ENCODE measurements around the gene KRT82. TPM values are rescaled to one million over a fixed set of nuclear protein-coding genes. Genes with fewer than 3 reads are reported as not detected.
"Not testable (repeated sequence)": the region's sequence is repeated elsewhere in the genome, so short reads cannot be mapped to it uniquely, and the experiment has no call there.

Gene KRT82
- total RNA-seq, 2 experiments from 2014 or later: not detected

GRCh38 chr12:52417740-52418139, 11.6 kb upstream of the KRT82 start:
- no peak overlapping the region for H3K27ac Mint-ChIP-seq
- no peaks in the 10 kb centered on the region for H3K4me1 Mint-ChIP-seq (ENCODE audit: low read depth)
- H3K36me3 Mint-ChIP-seq (ENCODE audit: low read depth): no peaks in the 10 kb centered on the region
- CTCF ChIA-PET: no interaction called here
- H3K9me3 Mint-ChIP-seq (ENCODE audit: insufficient read depth): no peaks in the 10 kb centered on the region
- H3K4me3 Mint-ChIP-seq: no peak overlapping the region
- no peak for DNase-seq
- no peak for ATAC-seq
- POLR2A ChIA-PET: no interaction called here
- peaks cover 19% of the 10 kb centered on the region for H3K27me3 Mint-ChIP-seq (ENCODE audit: low read depth)

GRCh38 chr12:52416795-52417194, 10.7 kb upstream of the KRT82 start:
- CTCF ChIA-PET: no interaction called here
- H3K4me3 Mint-ChIP-seq: no peak overlapping the region
- peaks cover 14% of the 10 kb centered on the region for H3K27me3 Mint-ChIP-seq (ENCODE audit: low read depth)
- H3K9me3 Mint-ChIP-seq (ENCODE audit: insufficient read depth): no peaks in the 10 kb centered on the region
- H3K4me1 Mint-ChIP-seq (ENCODE audit: low read depth): no peaks in the 10 kb centered on the region
- ATAC-seq: no peak
- H3K27ac Mint-ChIP-seq: no peak overlapping the region
- POLR2A ChIA-PET: no interaction called here
- H3K36me3 Mint-ChIP-seq (ENCODE audit: low read depth): no peaks in the 10 kb centered on the region
- DNase-seq: no peak

GRCh38 chr12:52415870-52416750, 10.0 kb upstream of the KRT82 start:
- no peak for ATAC-seq
- no peaks in the 10 kb centered on the region for H3K9me3 Mint-ChIP-seq (ENCODE audit: insufficient read depth)
- H3K4me1 Mint-ChIP-seq (ENCODE audit: low read depth): no peaks in the 10 kb centered on the region
- ChIA-PET POLR2A (no interaction called here), CTCF (no interaction called here)
- H3K27me3 Mint-ChIP-seq (ENCODE audit: low read depth): peaks cover 15% of the 10 kb centered on the region
- H3K36me3 Mint-ChIP-seq (ENCODE audit: low read depth): no peaks in the 10 kb centered on the region
- no peak overlapping the region for H3K4me3 Mint-ChIP-seq
- no peak overlapping the region for H3K27ac Mint-ChIP-seq
- no peak for DNase-seq

- H3K4me3 Mint-ChIP-seq: no peak overlapping the region
- no peaks in the 10 kb centered on the region for H3K4me1 Mint-ChIP-seq (ENCODE audit: low read depth)
Measured at GRCh38 chr12:52414936-52415335, 8.8 kb upstream of the KRT82 start.

GRCh38 chr12:52413782-52414345, 7.7 kb upstream of the KRT82 start:
- ChIA-PET POLR2A (no interaction called here), CTCF (interaction anchor here (0.9 kb wide), 1 partner anchor 14 kb away, joined by 3 read pairs; no protein-coding TSS in a partner anchor)
- H3K4me3 Mint-ChIP-seq: no peak overlapping the region
- ATAC-seq: no peak
- no peaks in the 10 kb centered on the region for H3K36me3 Mint-ChIP-seq (ENCODE audit: low read depth)
- no peaks in the 10 kb centered on the region for H3K9me3 Mint-ChIP-seq (ENCODE audit: insufficient read depth)
- no peak for DNase-seq
- H3K27ac Mint-ChIP-seq: no peak overlapping the region
- no peaks in the 10 kb centered on the region for H3K4me1 Mint-ChIP-seq (ENCODE audit: low read depth)
- H3K27me3 Mint-ChIP-seq (ENCODE audit: low read depth): peaks cover 12% of the 10 kb centered on the region

More at GRCh38 chr12:52414936-52415335, 8.8 kb upstream of the KRT82 start:
- ATAC-seq (no peak), DNase-seq (no peak)
- Mint-ChIP-seq H3K36me3 (ENCODE audit: low read depth) (no peaks in the 10 kb centered on the region), H3K9me3 (ENCODE audit: insufficient read depth) (no peaks in the 10 kb centered on the region), H3K27ac (no peak overlapping the region), H3K27me3 (ENCODE audit: low read depth) (peaks cover 13% of the 10 kb centered on the region)
- ChIA-PET CTCF (no interaction called here), POLR2A (no interaction called here)

- H3K27me3 Mint-ChIP-seq (ENCODE audit: low read depth): peaks cover 15% of the 10 kb centered on the region
- DNase-seq (no peak), ATAC-seq (no peak)
- H3K4me1 Mint-ChIP-seq (ENCODE audit: low read depth): no peaks in the 10 kb centered on the region
- H3K9me3 Mint-ChIP-seq (ENCODE audit: insufficient read depth): no peaks in the 10 kb centered on the region
- H3K4me3 Mint-ChIP-seq: no peak overlapping the region
- H3K27ac Mint-ChIP-seq: no peak overlapping the region
- no peaks in the 10 kb centered on the region for H3K36me3 Mint-ChIP-seq (ENCODE audit: low read depth)
- ChIA-PET CTCF (no interaction called here), POLR2A (no interaction called here)
Measured at GRCh38 chr12:52413202-52413601, 7.1 kb upstream of the KRT82 start.

- no peaks in the 10 kb centered on the region for H3K4me1 Mint-ChIP-seq (ENCODE audit: low read depth)
- peaks cover 15% of the 10 kb centered on the region for H3K27me3 Mint-ChIP-seq (ENCODE audit: low read depth)
- no peak for ATAC-seq
- H3K9me3 Mint-ChIP-seq (ENCODE audit: insufficient read depth): no peaks in the 10 kb centered on the region
- CTCF ChIA-PET: no interaction called here
- no peaks in the 10 kb centered on the region for H3K36me3 Mint-ChIP-seq (ENCODE audit: low read depth)
- POLR2A ChIA-PET: no interaction called here
- DNase-seq: no peak
- no peak overlapping the region for H3K4me3 Mint-ChIP-seq
- no peak overlapping the region for H3K27ac Mint-ChIP-seq
Measured at GRCh38 chr12:52411815-52412214, 5.7 kb upstream of the KRT82 start.

DNA sequence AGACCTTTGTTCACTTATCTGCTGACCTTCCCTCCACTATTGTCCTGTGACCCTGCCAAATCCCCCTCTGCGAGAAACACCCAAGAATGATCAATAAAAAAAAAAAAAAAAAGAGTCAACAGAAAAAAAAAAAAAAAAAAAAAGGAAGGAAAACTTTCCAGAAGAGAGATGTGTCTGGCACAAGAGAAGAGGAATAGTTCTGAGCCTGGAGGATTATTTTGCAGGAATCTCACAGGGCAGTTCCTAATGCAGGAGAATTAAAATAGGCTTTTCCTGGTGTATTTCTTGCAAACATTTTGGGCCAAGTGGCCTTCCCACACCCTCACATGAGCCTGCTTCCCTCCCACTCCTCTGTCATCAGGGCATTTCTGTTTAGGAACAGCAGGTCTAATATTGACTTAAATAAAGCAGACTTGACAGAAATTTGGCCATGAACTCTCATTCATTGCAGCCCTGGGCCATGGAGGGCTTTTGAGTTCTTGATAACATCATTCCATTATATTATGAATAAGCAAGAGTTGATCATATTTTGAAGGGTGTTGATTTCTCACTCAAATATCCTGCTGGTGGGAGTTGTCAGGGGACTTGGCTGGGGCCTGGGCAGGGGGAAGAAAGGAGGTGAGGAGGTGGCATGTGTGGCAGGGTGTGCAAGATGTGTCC, 4.6 kb upstream of the KRT82 start:
- POLR2A ChIA-PET; H3K4me3 Mint-ChIP-seq; ATAC-seq; H3K27ac Mint-ChIP-seq; DNase-seq; H3K9me3 Mint-ChIP-seq (ENCODE audit: insufficient read depth); CTCF ChIA-PET; H3K36me3 Mint-ChIP-seq (ENCODE audit: low read depth); H3K4me1 Mint-ChIP-seq (ENCODE audit: low read depth): not testable (repeated sequence)
- H3K27me3 Mint-ChIP-seq (ENCODE audit: low read depth): peaks cover 11% of the 10 kb centered on the region

DNA sequence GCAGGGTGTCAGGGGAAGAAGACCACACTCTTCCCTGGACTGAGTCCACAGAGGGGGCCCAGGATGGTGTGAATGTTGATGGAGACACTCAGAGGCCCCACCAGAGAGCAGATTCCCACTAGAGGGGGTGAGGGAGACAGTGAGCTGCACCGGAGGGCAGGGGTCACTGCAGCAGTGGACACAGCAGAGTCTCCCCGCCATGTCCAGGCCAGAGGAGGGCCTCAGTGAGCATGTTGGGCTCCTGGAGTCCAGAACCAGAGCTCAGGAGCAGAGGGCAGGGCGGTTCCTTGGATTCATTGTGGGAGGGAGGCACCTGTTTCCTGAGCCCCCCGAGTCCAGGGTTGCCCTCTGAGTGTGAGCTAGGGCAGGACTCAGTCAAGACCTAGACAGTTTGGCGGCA, 1.8 kb upstream of the KRT82 start:
- DNase-seq (no peak), ATAC-seq (no peak)
- H3K36me3 Mint-ChIP-seq (ENCODE audit: low read depth): no peaks in the 10 kb centered on the region
- CTCF ChIA-PET: interaction anchor here (1.4 kb wide), 1 partner anchor 12 kb away, joined by 3 read pairs; no protein-coding TSS in a partner anchor
- POLR2A ChIA-PET: no interaction called here
- no peaks in the 10 kb centered on the region for H3K4me1 Mint-ChIP-seq (ENCODE audit: low read depth)
- no peaks in the 10 kb centered on the region for H3K9me3 Mint-ChIP-seq (ENCODE audit: insufficient read depth)
- H3K4me3 Mint-ChIP-seq: no peak overlapping the region
- peaks cover 7% of the 10 kb centered on the region for H3K27me3 Mint-ChIP-seq (ENCODE audit: low read depth)
- H3K27ac Mint-ChIP-seq: no peak overlapping the region

DNA sequence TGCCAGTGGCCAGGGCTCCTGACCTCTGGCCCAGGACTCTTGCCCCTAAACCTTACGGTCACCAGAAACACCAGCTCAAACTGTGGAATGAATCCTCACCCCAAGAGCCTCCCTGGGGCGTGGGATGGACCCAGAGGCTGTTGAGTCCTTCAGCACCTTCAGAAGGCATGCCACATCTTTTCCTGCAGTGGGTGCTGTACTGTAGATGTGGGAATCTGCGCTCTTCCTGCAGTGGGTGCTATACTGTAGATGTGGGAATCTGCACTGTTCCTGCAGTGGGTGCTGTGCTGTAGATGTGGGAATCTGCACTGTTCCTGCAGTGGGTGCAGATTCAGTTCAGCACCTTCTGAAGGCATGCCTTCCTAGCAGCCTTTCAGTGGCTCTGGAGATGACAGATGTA, 1.2 kb downstream of the KRT82 start:
- ATAC-seq (no peak), DNase-seq (no peak)
- Mint-ChIP-seq H3K4me1 (ENCODE audit: low read depth) (no peaks in the 10 kb centered on the region), H3K27ac (no peak overlapping the region), H3K36me3 (ENCODE audit: low read depth) (no peaks in the 10 kb centered on the region), H3K9me3 (ENCODE audit: insufficient read depth) (no peaks in the 10 kb centered on the region), H3K4me3 (no peak overlapping the region), H3K27me3 (ENCODE audit: low read depth) (peaks cover 4% of the 10 kb centered on the region)
- ChIA-PET CTCF (no interaction called here), POLR2A (no interaction called here)

- H3K9me3 Mint-ChIP-seq (ENCODE audit: insufficient read depth): no peaks in the 10 kb centered on the region
- CTCF ChIA-PET: no interaction called here
- H3K4me3 Mint-ChIP-seq: no peak overlapping the region
- DNase-seq (no peak), ATAC-seq (no peak)
- POLR2A ChIA-PET: no interaction called here
- H3K27ac Mint-ChIP-seq: no peak overlapping the region
- no peaks in the 10 kb centered on the region for H3K4me1 Mint-ChIP-seq (ENCODE audit: low read depth)
- no peaks in the 10 kb centered on the region for H3K36me3 Mint-ChIP-seq (ENCODE audit: low read depth)
- H3K27me3 Mint-ChIP-seq (ENCODE audit: low read depth): peaks cover 6% of the 10 kb centered on the region
Measured at GRCh38 chr12:52403561-52403960, 2.6 kb downstream of the KRT82 start.

DNA sequence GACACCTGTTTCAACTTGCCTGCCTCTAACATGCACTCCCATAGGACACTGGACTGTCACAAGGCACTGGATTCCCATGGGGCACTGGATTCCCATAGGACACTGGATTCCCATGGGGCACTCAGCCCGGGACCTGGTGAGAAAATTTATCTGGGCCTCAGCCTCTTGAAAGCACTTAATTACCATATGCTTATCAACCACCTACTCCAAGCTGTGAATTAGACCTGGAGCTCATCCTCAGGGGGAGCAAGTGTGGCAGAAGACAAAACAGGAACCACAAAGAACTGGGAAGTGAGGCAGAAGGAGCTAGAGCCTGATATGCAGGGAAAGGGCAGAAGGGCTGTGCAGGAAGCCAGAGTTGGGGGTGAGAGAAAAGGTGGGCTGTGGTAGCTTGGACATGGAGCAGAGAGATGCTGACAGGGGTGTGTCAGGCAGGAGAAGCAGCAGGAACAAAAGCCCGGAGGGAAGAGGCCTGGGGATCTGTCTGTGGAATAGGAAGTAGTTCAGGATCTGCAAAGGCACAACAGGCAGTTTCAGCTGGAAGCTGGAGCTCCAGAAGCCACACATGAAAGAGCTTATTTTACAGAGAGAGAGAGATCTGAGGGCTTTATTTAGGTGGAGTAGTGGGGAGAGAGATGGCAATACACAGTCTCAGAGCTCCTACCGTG, 3.1 kb downstream of the KRT82 start:
- H3K9me3 Mint-ChIP-seq (ENCODE audit: insufficient read depth): no peaks in the 10 kb centered on the region
- DNase-seq: no peak

More for the DNA sequence above, 3.1 kb downstream of the KRT82 start:
- H3K27me3 Mint-ChIP-seq (ENCODE audit: low read depth): peaks cover 5% of the 10 kb centered on the region
- ChIA-PET POLR2A (no interaction called here), CTCF (no interaction called here)
- no peaks in the 10 kb centered on the region for H3K4me1 Mint-ChIP-seq (ENCODE audit: low read depth)
- ATAC-seq: no peak
- no peak overlapping the region for H3K4me3 Mint-ChIP-seq
- H3K36me3 Mint-ChIP-seq (ENCODE audit: low read depth): no peaks in the 10 kb centered on the region
- H3K27ac Mint-ChIP-seq: no peak overlapping the region
